K562 (cell line): ENCODE measurements around the gene ALK. TPM values are rescaled to one million over a fixed set of nuclear protein-coding genes. Genes with fewer than 3 reads are reported as not detected.

Source experiments
- ATAC-seq: fragments of 200-7000 bp; cut with Tn5 transposase; 3 replicates; pipeline ENCODE4 v1.9.1; 2020; ENCODE audit warnings: moderate library complexity
- BruUV-seq: library from RNA; stranded (reverse); fragments of 400-500 nt; replicated peaks from 2 replicates; lab custom pipeline; 2021; lab: Mats Ljungman, UMichigan
- CTCF ChIA-PET: fragments of 300-600 bp; formaldehyde crosslinking; extraction: SDS; loops from one replicate; lab custom pipeline; 2021; ENCODE audit warnings: low intra/inter-chr PET ratio; lab: Yijun Ruan, JAX
- POLR2A ChIA-PET: fragments of 300-600, 350-650 bp; sonication (Branson Sonifier 250); formaldehyde crosslinking; extraction: SDS; loops from one replicate; lab custom pipeline; 2021; ENCODE audit warnings: antibody characterized with exemption, inconsistent platforms; lab: Yijun Ruan, JAX
- DNase-seq, 4 experiments: peaks; one replicate each; pipeline versions ENCODE4 v3.0.0 to v3.0.0-alpha.2; 2011 to 2018; ENCODE audit warnings: low spot score in 3 of 4, mixed read lengths in 3 of 4; ENCODE audit errors: extremely low read depth in 1 of 4
- FAIRE-seq: peaks from 2 replicates; lab custom pipeline; 2011; peaks lifted over from hg19 to GRCh38; lab: Jason Lieb, UNC
- H2AFZ ChIP-seq: 2 replicates; pipeline ENCODE4 v1.6.0; 2011; ENCODE audit warnings: low read depth, low read length, control low read depth, inconsistent platforms
- H3K27ac ChIP-seq: fragments of 200-600 bp; 3 replicates; pipeline ENCODE4 v1.8.0; 2011; ENCODE audit warnings: low read depth, mild to moderate bottlenecking, control low read depth, inconsistent platforms, low read length, moderate library complexity, mixed read lengths; ENCODE audit errors: extremely low read depth
- H3K27me3 ChIP-seq, 2 experiments: fragments of 300-600 bp in 1 of 2; 2 replicates in 1 of 2; 3 replicates in 1 of 2; pipeline versions ENCODE4 v1.6.0 to v1.8.0; 2011; ENCODE audit warnings: inconsistent platforms in 2 of 2, low read length in 2 of 2, mild to moderate bottlenecking in 1 of 2, mixed read lengths in 1 of 2, moderate library complexity in 1 of 2; ENCODE audit not compliant: control insufficient read depth in 2 of 2, insufficient read depth in 2 of 2
- H3K36me3 ChIP-seq: fragments of 300-600 bp; 3 replicates; pipeline ENCODE4 v1.8.0; 2011; ENCODE audit warnings: mild to moderate bottlenecking, low read length, inconsistent platforms; ENCODE audit not compliant: control insufficient read depth, insufficient read depth
- H3K4me1 ChIP-seq, 2 experiments: fragments of 200-600 bp in 1 of 2; replicated peaks in 1 of 2; 2 replicates in 1 of 2; 3 replicates in 1 of 2; pipeline versions ENCODE4 v1.5.1 to v1.8.0; 2011; ENCODE audit warnings: inconsistent platforms in 2 of 2, low read length in 2 of 2, mild to moderate bottlenecking in 1 of 2, mixed read lengths in 1 of 2, moderate library complexity in 1 of 2; ENCODE audit not compliant: control insufficient read depth in 2 of 2, insufficient read depth in 2 of 2
- H3K4me2 ChIP-seq: 2 replicates; pipeline ENCODE4 v1.6.1; 2011; ENCODE audit warnings: low read length, control low read depth, inconsistent platforms, mixed read lengths; ENCODE audit not compliant: insufficient read depth
- H3K4me3 ChIP-seq: fragments of 200-600 bp; sonication (generic), shearing (Covaris generic); 2 replicates; pipeline ENCODE4 v1.5.1; 2016; ENCODE audit warnings: control low read depth, inconsistent platforms
- H3K79me2 ChIP-seq: fragments of 200-600 bp; 3 replicates; pipeline ENCODE4 v1.8.0; 2011; ENCODE audit warnings: low read length, inconsistent platforms; ENCODE audit not compliant: control insufficient read depth, insufficient read depth
- H3K9ac ChIP-seq, 2 experiments: 2 replicates each; pipeline versions ENCODE4 v1.6.0 to v1.6.1; 2011; ENCODE audit warnings: low read depth in 2 of 2, low read length in 2 of 2, control low read depth in 1 of 2, inconsistent platforms in 1 of 2, mild to moderate bottlenecking in 1 of 2, mixed read lengths in 1 of 2; ENCODE audit not compliant: insufficient read depth in 1 of 2
- H3K9me1 ChIP-seq: one replicate; pipeline ENCODE4 v1.6.0; 2011; ENCODE audit warnings: inconsistent platforms, mild to moderate bottlenecking, low read length, moderate library complexity; ENCODE audit not compliant: control insufficient read depth, insufficient read depth
- H3K9me3 ChIP-seq: replicated peaks from 2 replicates; pipeline ENCODE4 v1.5.1; 2011; ENCODE audit warnings: low read depth, low read length, inconsistent platforms; ENCODE audit not compliant: control insufficient read depth, insufficient read depth
- H4K20me1 ChIP-seq: replicated peaks from 2 replicates; pipeline ENCODE4 v1.6.1; 2011; ENCODE audit warnings: low read length, inconsistent platforms, mixed read lengths; ENCODE audit not compliant: control insufficient read depth, insufficient read depth
- BRF1 ChIP-seq: IDR thresholded peaks from 3 replicates; pipeline ENCODE4 v1.6.1; 2011; ENCODE audit warnings: borderline replicate concordance, mild to moderate bottlenecking; ENCODE audit not compliant: insufficient read length; ENCODE audit errors: extremely low read depth
- CREB3L1 ChIP-seq: fragments of 450-650 bp; IDR thresholded peaks from 2 replicates; pipeline ENCODE4 v1.6.1; 2014; ENCODE audit warnings: low read depth, mild to moderate bottlenecking, moderate library complexity, borderline replicate concordance
- HBP1 ChIP-seq: fragments of 450-650 bp; formaldehyde crosslinking; IDR thresholded peaks from 2 replicates; pipeline ENCODE4 v1.4.0; 2022; ENCODE audit warnings: missing genetic modification characterization
- MXI1 ChIP-seq: IDR thresholded peaks from 2 replicates; pipeline ENCODE4 v1.6.1; 2011; ENCODE audit warnings: low read depth, mild to moderate bottlenecking, improper control_type of control experiment, low read length
- NR2C2 ChIP-seq, 2 experiments: fragments of 200-800 bp in 1 of 2; sonication (Bioruptor generic) in 1 of 2; sonication (generic) in 1 of 2; formaldehyde crosslinking in 1 of 2; IDR thresholded peaks; 2 replicates each; pipeline versions ENCODE4 v1.6.1 to v1.8.0; 2016 to 2022; ENCODE audit warnings: mild to moderate bottlenecking in 1 of 2, missing compliant biosample characterization in 1 of 2, missing genetic modification characterization in 1 of 2, missing genetic modification reagents in 1 of 2
- NRF1 ChIP-seq, 2 experiments: fragments of 450-650 bp; IDR thresholded peaks in 1 of 2; conservative IDR thresholded peaks in 1 of 2; 2 replicates each; pipeline ENCODE4 v1.6.1; 2014; ENCODE audit warnings: mild to moderate bottlenecking in 2 of 2
- SNRNP70 ChIP-seq: fragments of 200-400 bp; formaldehyde crosslinking; optimal IDR thresholded peaks from 2 replicates; pipeline ENCODE3; 2017; ENCODE audit warnings: low read depth, low read length
- ZNF146 ChIP-seq: IDR thresholded peaks from one replicate; pipeline ENCODE4 v1.6.1; 2018; ENCODE audit warnings: missing compliant biosample characterization; ENCODE audit not compliant: unreplicated experiment
- ZNF263 ChIP-seq: sonication (generic); formaldehyde crosslinking; IDR thresholded peaks from 2 replicates; pipeline ENCODE4 v1.8.0; 2022; ENCODE audit warnings: mild to moderate bottlenecking, missing genetic modification reagents, borderline replicate concordance
- ZNF407 ChIP-seq: fragments of 450-650 bp; IDR thresholded peaks from 2 replicates; pipeline ENCODE4 v1.6.1; 2016; ENCODE audit warnings: low read depth
- WGBS: fragments of 100-300 bp; shearing (Covaris generic); methylation state at CpG from one replicate; pipeline ENCODE4 v1.1.6; 2016; ENCODE audit warnings: low coverage, mixed read lengths; ENCODE audit not compliant: insufficient coverage; ENCODE audit errors: missing lambda C conversion rate; 5-methylcytosine and 5-hydroxymethylcytosine counted together
- in situ Hi-C: fragments of 300-500 bp; cut with MboI; formaldehyde crosslinking; loops from 4 replicates; pipeline ENCODE4 v1.15.0; 2018; ENCODE audit warnings: inconsistent platforms, mixed read lengths
- intact Hi-C: fragments of 100-400 bp; cut with micrococcal nuclease; formaldehyde crosslinking; loops from 2 replicates; pipeline ENCODE4 v1.14.2; 2022
- polyA plus RNA-seq, 8 experiments: library from polyadenylated mRNA; depleted of rRNA in 4 of 8; stranded (reverse) in 5 of 8; unstranded in 3 of 8; fragments of >200 nt; fragmentation: Nextera tagmentation in 2 of 8; fragmentation: Illumina TruSeq in 1 of 8; extraction: Ambion mirVana in 2 of 8; extraction: Trizol in 1 of 8; gene quantifications; 2 replicates each; pipeline versions ENCODE4 v1.2.1 to v1.2.3, GENCODE V29; 2011 to 2014; ENCODE audit warnings: inconsistent platforms in 1 of 8, missing spikeins in 1 of 8
- total RNA-seq, 7 experiments: library from RNA; depleted of rRNA in 6 of 7; stranded (reverse); fragments of >200 nt in 6 of 7; fragmentation: Illumina TruSeq in 2 of 7; extraction: Trizol in 2 of 7; gene quantifications; 2 replicates each; pipeline versions ENCODE4 v1.2.1 to v1.2.3, GENCODE V29; 2011 to 2021; ENCODE audit warnings: low replicate concordance in 1 of 7

Gene ALK
- total and polyA plus RNA-seq, 9 of the 15 experiments (the other 6 are each of a cell fraction or from before 2014, with no cell fraction given), result not detected

GRCh38 chr2:29697715-29698114 is 223.7 kb downstream of the ALK start (continued):
- TF ChIP-seq ZNF407, result no peak

DNA sequence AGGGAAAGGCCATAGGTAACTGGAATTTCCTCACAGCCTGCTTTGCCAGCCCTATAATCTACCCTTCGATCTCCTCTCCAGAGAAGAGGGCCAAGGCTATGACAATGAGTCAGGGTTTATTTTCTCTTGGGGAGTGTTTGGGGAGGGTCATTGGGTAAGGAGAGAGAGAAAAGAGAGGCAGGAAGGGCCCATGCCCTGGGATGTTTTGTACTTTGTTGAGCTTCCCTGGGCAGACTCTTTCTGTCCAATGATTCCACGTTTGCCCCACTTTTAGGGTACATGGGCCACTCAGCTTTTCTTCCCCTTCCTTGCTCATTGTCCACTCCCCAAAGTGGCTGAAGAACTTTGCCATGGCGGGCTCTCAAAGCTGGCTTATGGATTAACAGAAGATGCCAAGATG is 224.2 kb downstream of the ALK start:
- Histone ChIP-seq H3K4me2 (no peak overlapping the region), H3K4me3 (no peak overlapping the region), H3K9me3 (no peaks in the 10 kb centered on the region), H3K27me3 (no peaks in the 10 kb centered on the region), H4K20me1 (no peaks in the 10 kb centered on the region; the same call in 1 of the 2 replicates), H3K36me3 (no peaks in the 10 kb centered on the region), H3K4me1 (no peaks in the 10 kb centered on the region), H3K9ac (no peak overlapping the region), H3K9me1 (no peaks in the 10 kb centered on the region), H2AFZ (no peak overlapping the region), H3K27ac (no peak overlapping the region), H3K79me2 (no peaks in the 10 kb centered on the region)
- DNase-seq (no peak), FAIRE-seq (no peak), ATAC-seq (no peak)
- intact Hi-C loops (no loop called here), in situ Hi-C loops (no loop called here)
- ChIA-PET POLR2A (no interaction called here), CTCF (no interaction called here)
- WGBS, result 0% methylated on average over 3 of the region's 3 CpGs
- BruUV-seq, result no TSS peak
- TF ChIP-seq HBP1 (CRISPR knock-in tag) (no peak), MXI1 (no peak), SNRNP70 (no peak), ZNF263 (no peak), CREB3L1 (no peak), NRF1 (conservative IDR thresholded peaks at IDR 0.05 in 1 of 2, IDR thresholded peaks at IDR 0.05 in 1 of 2) (no peak), BRF1 (no peak), NR2C2 (CRISPR knock-in tag; IDR thresholded peaks at IDR 0.05) (no peak), NR2C2 (tag; IDR thresholded peaks at IDR 0.05) (no peak), ZNF146 (CRISPR knock-in tag) (no peak)
